Activated CD8-positive, alpha-beta T cell treated with anti-CD3 and anti-CD28 coated beads for 36 hours (primary cell): ENCODE results near the gene UBASH3B. TPM values are rescaled to one million over a fixed set of nuclear protein-coding genes. Genes with fewer than 3 reads are reported as not detected.
"Not testable (repeated sequence)": the region's sequence is repeated elsewhere in the genome, so short reads cannot be mapped to it uniquely, and the experiment has no call there.

Experiments used
- ATAC-seq: fragments of 200-7000 bp; cut with Tn5 transposase; one replicate; pipeline ENCODE4 v1.10.0; 2021; ENCODE audit warnings: mild to moderate bottlenecking, moderate library complexity
- CTCF ChIA-PET: fragments of 350-600 bp; sonication (Branson Sonifier 250); formaldehyde crosslinking; loops from one replicate; lab custom pipeline; 2021; ENCODE audit warnings: antibody characterized with exemption; lab: Charles Lee
- POLR2A ChIA-PET: fragments of 350-600 bp; sonication (Branson Sonifier 250); formaldehyde crosslinking; loops from one replicate; lab custom pipeline; 2021; ENCODE audit warnings: antibody characterized with exemption; lab: Charles Lee
- DNase-seq: peaks from one replicate; pipeline ENCODE4 v3.0.0-alpha.2; 2020
- H3K27ac Mint-ChIP-seq: one replicate; pipeline ENCODE4 v1.8.0; 2021; ENCODE audit warnings: mild to moderate bottlenecking, mixed read lengths
- H3K27me3 Mint-ChIP-seq: one replicate; pipeline ENCODE4 v1.8.0; 2021; ENCODE audit warnings: mixed read lengths
- H3K36me3 Mint-ChIP-seq: one replicate; pipeline ENCODE4 v1.8.0; 2021; ENCODE audit warnings: low read depth, mixed read lengths
- H3K4me1 Mint-ChIP-seq: one replicate; pipeline ENCODE4 v1.8.0; 2021; ENCODE audit warnings: low read depth, mixed read lengths
- H3K4me3 Mint-ChIP-seq: one replicate; pipeline ENCODE4 v1.8.0; 2021; ENCODE audit warnings: mild to moderate bottlenecking, moderate library complexity, mixed read lengths
- H3K9me3 Mint-ChIP-seq: one replicate; pipeline ENCODE4 v1.8.0; 2021; ENCODE audit warnings: mixed read lengths
- CTCF ChIP-seq: fragments of 200-600 bp; IDR thresholded peaks from one replicate; pipeline ENCODE4 v1.8.0; 2022; ENCODE audit warnings: antibody characterized with exemption, mild to moderate bottlenecking
- intact Hi-C: fragments of 100-400 bp; cut with micrococcal nuclease; formaldehyde crosslinking; loops from one replicate; pipeline ENCODE4 v1.10.0; 2022
- total RNA-seq, 2 experiments: library from RNA; stranded (reverse); gene quantifications; one replicate each; pipeline ENCODE4 v1.2.3, GENCODE V29; 2021

UBASH3B gene
- total RNA-seq, 2 experiments from 2014 or later, result 36.1 to 40.6 TPM

- POLR2A ChIA-PET, result interaction anchor here (0.6 to 3.8 kb wide), 15 partner anchors 8 to 71 kb away, joined by 3 to 38 read pairs (median 4); no protein-coding TSS in a partner anchor
- peak overlapping the region; percentile 69 for H3K4me3 Mint-ChIP-seq
- H3K4me1 Mint-ChIP-seq, result peaks cover 72% of the 10 kb centered on the region
- ATAC-seq (peak; percentile 49), DNase-seq (peak; percentile 68)
- peak overlapping the region; percentile 93 for H3K27ac Mint-ChIP-seq
- no peaks in the 10 kb centered on the region for H3K27me3 Mint-ChIP-seq
- no peak for TF ChIP-seq CTCF
- peaks cover 2% of the 10 kb centered on the region for H3K9me3 Mint-ChIP-seq
- intact Hi-C loops, result loop anchor here (10.0 kb wide), 1 partner anchor 327 kb away; no protein-coding TSS in a partner anchor
- peaks cover 10% of the 10 kb centered on the region for H3K36me3 Mint-ChIP-seq
- CTCF ChIA-PET, result interaction anchor here (0.7 to 3.1 kb wide), 17 partner anchors 10 to 126 kb away, joined by 3 to 19 read pairs (median 4); no protein-coding TSS in a partner anchor
Observed at GRCh38 chr11:122727101-122727929, 71.8 kb downstream of the UBASH3B start.

- POLR2A ChIA-PET, result interaction anchor here (0.7 to 3.8 kb wide), 6 partner anchors 16 to 72 kb away, joined by 3 to 38 read pairs (median 3); no protein-coding TSS in a partner anchor
- peak overlapping the region; percentile 79 for H3K27ac Mint-ChIP-seq
Observed at GRCh38 chr11:122728561-122728960, 73.0 kb downstream of the UBASH3B start.

GRCh38 chr11:122729139-122729538 is 73.6 kb downstream of the UBASH3B start:
- Mint-ChIP-seq H3K36me3 (peaks cover 12% of the 10 kb centered on the region), H3K4me1 (peaks cover 79% of the 10 kb centered on the region), H3K4me3 (no peak overlapping the region), H3K27ac (peak overlapping the region; percentile 79), H3K27me3 (no peaks in the 10 kb centered on the region), H3K9me3 (peaks cover 2% of the 10 kb centered on the region)
- intact Hi-C loops, result loop anchor here (10.0 kb wide), 1 partner anchor 326 kb away; no protein-coding TSS in a partner anchor
- ChIA-PET CTCF (interaction anchor here (0.7 to 3.1 kb wide), 4 partner anchors 11 to 100 kb away, joined by 3 to 7 read pairs (median 4); no protein-coding TSS in a partner anchor), POLR2A (interaction anchor here (0.8 to 3.8 kb wide), 4 partner anchors 15 to 73 kb away, joined by 3 to 38 read pairs (median 3); no protein-coding TSS in a partner anchor)
- peak; percentile 18 for ATAC-seq
- TF ChIP-seq CTCF, result no peak
- DNase-seq, result peak; percentile 55

More at GRCh38 chr11:122728561-122728960, 73.0 kb downstream of the UBASH3B start:
- no peak overlapping the region for H3K4me3 Mint-ChIP-seq
- DNase-seq (no peak), ATAC-seq (no peak)
- peaks cover 2% of the 10 kb centered on the region for H3K9me3 Mint-ChIP-seq
- H3K36me3 Mint-ChIP-seq, result peaks cover 10% of the 10 kb centered on the region
- no peak for TF ChIP-seq CTCF
- H3K27me3 Mint-ChIP-seq, result no peaks in the 10 kb centered on the region
- CTCF ChIA-PET, result interaction anchor here (0.8 to 3.1 kb wide), 6 partner anchors 11 to 124 kb away, joined by 3 to 19 read pairs (median 4); no protein-coding TSS in a partner anchor
- H3K4me1 Mint-ChIP-seq, result peaks cover 79% of the 10 kb centered on the region
- intact Hi-C loops, result loop anchor here (10.0 kb wide), 1 partner anchor 326 kb away; no protein-coding TSS in a partner anchor

GRCh38 chr11:122730694-122731093 is 75.2 kb downstream of the UBASH3B start:
- H3K4me3 Mint-ChIP-seq, H3K9me3 Mint-ChIP-seq, CTCF ChIA-PET: not testable (repeated sequence)

GRCh38 chr11:122731500-122731913 is 76.0 kb downstream of the UBASH3B start:
- Mint-ChIP-seq H3K36me3 (peaks cover 11% of the 10 kb centered on the region), H3K4me3 (no peak overlapping the region), H3K27ac (no peak overlapping the region), H3K27me3 (no peaks in the 10 kb centered on the region), H3K4me1 (peaks cover 71% of the 10 kb centered on the region), H3K9me3 (peaks cover 2% of the 10 kb centered on the region)
- DNase-seq (no peak), ATAC-seq (no peak)
- ChIA-PET POLR2A (no interaction called here), CTCF (no interaction called here)
- intact Hi-C loops, result no loop called here
- TF ChIP-seq CTCF, result no peak

More at GRCh38 chr11:122730694-122731093, 75.2 kb downstream of the UBASH3B start:
- peaks cover 78% of the 10 kb centered on the region for H3K4me1 Mint-ChIP-seq
- DNase-seq, ATAC-seq, POLR2A ChIA-PET, H3K27ac Mint-ChIP-seq, intact Hi-C loops, H3K27me3 Mint-ChIP-seq: not testable (repeated sequence)
- peaks cover 11% of the 10 kb centered on the region for H3K36me3 Mint-ChIP-seq
